Measurements from ENCODE around the gene SLC16A9.
A peak's percentile ranks its signal among the peaks of the same experiment; 100 is the strongest.

Gene SLC16A9

GRCh38 chr10:59635502-59636290 is 74.0 kb downstream of the SLC16A9 start:
- TF ChIP-seq, protein P1, sequence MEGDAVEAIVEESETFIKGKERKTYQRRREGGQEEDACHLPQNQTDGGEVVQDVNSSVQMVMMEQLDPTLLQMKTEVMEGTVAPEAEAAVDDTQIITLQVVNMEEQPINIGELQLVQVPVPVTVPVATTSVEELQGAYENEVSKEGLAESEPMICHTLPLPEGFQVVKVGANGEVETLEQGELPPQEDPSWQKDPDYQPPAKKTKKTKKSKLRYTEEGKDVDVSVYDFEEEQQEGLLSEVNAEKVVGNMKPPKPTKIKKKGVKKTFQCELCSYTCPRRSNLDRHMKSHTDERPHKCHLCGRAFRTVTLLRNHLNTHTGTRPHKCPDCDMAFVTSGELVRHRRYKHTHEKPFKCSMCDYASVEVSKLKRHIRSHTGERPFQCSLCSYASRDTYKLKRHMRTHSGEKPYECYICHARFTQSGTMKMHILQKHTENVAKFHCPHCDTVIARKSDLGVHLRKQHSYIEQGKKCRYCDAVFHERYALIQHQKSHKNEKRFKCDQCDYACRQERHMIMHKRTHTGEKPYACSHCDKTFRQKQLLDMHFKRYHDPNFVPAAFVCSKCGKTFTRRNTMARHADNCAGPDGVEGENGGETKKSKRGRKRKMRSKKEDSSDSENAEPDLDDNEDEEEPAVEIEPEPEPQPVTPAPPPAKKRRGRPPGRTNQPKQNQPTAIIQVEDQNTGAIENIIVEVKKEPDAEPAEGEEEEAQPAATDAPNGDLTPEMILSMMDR (IDR thresholded peaks at IDR 0.05; ENCODE audit: borderline replicate concordance, insufficient read depth, low read depth, low read length) = no peak
- H3K4me3 ChIP-seq (ENCODE audit: low read depth, low read length) = no peak overlapping the region

DNA sequence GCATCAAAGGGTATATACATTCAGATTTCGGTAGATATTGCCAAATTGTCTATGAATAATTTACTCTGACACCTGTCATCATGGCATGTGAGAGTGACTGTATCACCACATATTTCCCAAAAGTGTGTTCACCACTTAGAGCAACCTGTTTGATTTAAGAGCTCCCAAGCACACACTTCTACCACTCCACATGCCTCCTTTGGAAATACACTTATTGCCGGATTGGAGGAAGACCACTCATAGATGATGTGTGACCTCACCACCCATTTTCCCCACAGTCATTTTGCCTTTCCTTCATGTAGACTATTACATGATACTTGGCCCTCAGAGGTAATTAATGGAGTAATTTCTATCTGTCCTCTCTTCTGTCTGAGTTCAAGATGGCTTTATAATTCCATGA is 75.5 kb downstream of the SLC16A9 start:
- TF ChIP-seq, protein P1 (IDR thresholded peaks at IDR 0.05; ENCODE audit: borderline replicate concordance, insufficient read depth, low read depth, low read length) = no peak
- H3K4me3 ChIP-seq (ENCODE audit: low read depth, low read length) = no peak overlapping the region

DNA sequence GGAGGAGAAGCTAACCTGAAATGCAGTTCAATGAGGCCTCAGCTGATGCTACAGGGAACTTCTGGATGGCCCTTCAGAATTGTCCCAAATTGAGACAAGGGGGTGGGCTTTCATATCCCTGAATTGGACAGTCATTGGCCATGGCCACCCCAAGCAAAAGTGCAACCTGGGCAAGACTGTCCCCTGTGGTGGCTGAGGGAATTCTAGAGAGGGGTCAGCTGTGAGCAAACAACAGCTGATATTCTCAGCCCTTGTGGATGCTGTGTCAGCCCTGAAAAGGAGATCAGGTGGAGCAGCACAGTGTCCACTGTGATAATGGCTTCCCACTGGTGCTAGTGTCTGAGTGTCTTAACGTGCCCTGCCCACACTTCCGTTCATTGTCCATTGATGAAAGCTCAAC is 76.6 kb downstream of the SLC16A9 start:
- TF ChIP-seq, protein P1 (IDR thresholded peaks at IDR 0.05; ENCODE audit: borderline replicate concordance, insufficient read depth, low read depth, low read length) = peak; percentile 14; the same call in 1 of the 2 replicates
- H3K4me3 ChIP-seq (ENCODE audit: low read depth, low read length) = no peak overlapping the region

DNA sequence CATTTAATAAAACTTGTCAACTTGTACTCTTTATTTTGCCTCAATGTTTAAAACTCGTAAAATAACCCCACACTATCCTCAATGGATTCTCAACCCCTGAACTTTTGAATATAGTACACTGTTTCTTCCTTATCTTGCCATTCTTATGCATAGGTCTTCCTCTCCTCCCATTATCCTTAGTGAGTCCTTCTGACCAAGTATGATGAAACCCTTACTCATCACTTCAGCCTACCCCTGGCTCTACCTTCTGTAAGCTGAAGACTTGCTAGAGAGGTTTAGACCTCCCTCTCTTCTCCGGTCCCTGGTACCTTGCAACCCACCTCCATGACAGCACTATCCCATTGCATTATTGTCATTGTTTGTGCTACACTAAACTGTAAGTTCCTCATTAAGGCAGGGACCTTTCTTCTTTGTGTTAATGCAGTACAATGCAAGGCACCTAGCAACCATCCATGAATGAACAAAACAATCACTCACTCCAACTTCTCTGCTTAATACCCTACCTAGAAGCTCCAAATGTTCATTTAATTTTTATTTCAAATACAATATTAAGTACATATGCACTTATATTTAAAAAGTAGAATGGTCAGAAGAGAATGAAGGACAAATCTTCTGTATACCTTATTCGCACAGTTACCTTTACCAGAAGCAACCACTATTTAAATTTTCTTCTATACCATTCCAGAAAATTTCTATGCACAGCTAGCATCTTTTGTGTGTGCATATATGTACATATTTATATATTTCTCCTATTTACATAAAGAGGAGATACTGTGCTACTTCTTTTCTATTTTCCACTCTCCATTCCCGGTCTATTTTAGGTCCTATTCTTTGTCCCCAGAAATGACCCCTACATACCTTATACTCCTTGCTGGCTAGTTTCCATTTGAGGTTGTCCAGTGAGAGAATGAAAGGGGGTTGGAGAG is 77.5 kb downstream of the SLC16A9 start:
- H3K4me3 ChIP-seq (ENCODE audit: low read depth, low read length) = no peak overlapping the region
- TF ChIP-seq, protein P1 (IDR thresholded peaks at IDR 0.05; ENCODE audit: borderline replicate concordance, insufficient read depth, low read depth, low read length) = no peak

GRCh38 chr10:59631237-59631636 is 78.4 kb downstream of the SLC16A9 start:
- TF ChIP-seq, protein P1 (IDR thresholded peaks at IDR 0.05; ENCODE audit: borderline replicate concordance, insufficient read depth, low read depth, low read length) = no peak
- no peak overlapping the region for H3K4me3 ChIP-seq (ENCODE audit: low read depth, low read length)

DNA sequence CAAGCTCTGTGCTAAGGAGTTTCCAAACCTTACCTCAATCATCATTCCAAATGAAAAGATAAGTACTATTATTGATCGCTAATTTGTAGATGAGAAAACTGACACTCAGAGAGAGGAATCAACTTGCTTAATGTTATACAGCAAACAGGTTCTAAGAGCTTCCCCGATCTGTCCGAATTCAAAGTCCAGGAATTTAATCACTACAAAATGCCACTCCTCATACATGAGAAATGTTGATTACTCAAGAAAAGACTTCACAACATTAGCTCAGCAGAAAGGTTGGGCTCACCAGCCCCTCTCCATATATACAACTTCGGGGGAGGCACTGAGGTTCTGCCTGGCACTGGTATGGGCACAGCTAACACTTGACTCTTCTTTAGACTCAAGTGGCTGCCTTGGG is 80.7 kb downstream of the SLC16A9 start:
- no peak overlapping the region for H3K4me3 ChIP-seq (ENCODE audit: low read depth, low read length)
- TF ChIP-seq, protein P1 (IDR thresholded peaks at IDR 0.05; ENCODE audit: borderline replicate concordance, insufficient read depth, low read depth, low read length) = no peak
